NCI-H82 treated with DMSO at 0.1 percent for 48 hours (cell line): Measurements from ENCODE around the gene NUP210.

Source experiments
- DNase-seq: peaks from one replicate; lab custom pipeline; 2025; ENCODE audit not compliant: unreplicated experiment; lab: John Stamatoyannopoulos, UW

Gene NUP210

DNA sequence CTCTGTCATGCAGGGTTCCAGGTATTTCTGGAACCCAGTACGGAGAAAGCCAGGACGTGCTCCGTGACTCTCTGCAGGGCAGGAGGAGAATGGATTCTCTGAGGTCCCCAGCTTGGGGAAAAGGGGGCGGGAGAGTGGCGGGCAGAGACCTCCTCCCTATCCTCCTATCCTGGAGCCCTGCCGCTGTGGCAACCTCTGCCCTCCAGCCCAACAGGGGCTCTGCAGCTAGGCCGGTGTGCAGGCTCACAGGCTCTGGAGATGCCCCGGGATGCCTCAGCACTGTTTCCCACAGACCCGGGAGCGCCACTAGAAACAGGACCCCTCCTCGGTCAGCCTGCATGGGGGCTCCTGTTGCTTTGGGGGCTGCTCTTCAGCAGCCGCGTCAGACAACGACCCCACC is 43.1 kb downstream of the NUP210 start:
- no peak for DNase-seq

DNA sequence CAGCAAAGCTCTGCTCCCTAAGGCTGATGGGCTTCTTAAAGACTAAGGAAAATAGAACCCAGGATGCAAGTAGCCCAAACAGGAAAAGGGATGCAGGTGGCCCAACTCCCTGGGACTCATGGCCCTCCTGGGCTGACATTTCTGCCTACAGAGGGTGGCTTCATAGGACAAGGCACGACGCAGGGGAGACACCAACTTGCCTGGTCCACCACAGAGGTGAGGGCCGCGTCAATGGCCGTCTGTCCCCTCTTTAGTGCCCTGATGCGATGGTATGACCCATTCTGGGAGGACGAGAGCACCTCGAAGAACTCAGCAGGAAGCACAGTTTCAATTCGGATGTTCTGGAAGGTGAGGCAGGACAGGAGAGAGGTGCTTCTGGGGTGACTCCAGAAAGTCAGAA is 44.0 kb downstream of the NUP210 start:
- DNase-seq, result no peak

DNA sequence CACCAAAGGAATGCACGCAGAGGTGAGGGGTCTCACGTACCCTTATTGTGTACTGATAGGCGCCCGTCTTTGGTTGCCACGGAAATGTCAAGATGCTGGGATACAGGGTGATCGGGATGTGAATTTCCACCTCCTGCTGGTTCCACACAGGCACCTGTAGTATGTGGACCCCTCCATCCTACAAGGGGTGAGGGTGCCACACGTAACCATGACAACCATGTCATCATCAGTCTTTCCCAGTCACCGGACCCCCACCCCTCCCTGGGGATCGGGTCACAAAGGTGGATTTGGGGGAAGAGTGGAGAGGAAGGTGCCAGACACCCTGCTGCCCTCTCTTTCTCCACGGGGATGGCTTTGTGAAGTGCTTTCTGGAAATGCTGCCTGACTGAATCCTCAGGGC is 44.7 kb downstream of the NUP210 start:
- no peak for DNase-seq

DNA sequence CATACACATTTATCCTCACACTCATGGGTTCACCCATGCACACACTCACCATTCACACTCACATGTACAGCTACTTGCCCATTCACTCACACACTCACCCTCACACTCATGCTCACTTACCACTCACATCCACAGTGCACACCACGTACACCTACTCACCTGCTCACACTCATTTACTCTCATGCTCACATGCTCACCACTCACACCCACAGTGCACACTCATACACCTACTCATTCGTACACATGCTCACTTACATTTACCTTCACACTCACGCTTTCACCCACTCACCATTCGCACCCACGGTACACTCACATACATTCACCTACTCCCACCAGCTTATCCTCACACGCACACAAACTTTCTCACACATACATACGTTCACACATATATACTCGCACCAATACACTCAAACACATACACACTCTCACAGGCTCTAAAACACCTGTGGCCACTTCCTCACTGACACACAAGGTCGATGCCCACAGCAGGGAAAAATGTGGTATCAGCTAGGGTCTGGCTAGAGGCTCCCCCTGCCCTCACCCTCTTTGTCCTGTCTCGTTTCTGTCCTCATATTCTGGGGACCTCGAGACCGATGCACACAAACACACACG is 46.0 kb downstream of the NUP210 start:
- DNase-seq, result no peak

GRCh38 chr3:13372656-13373055 is 47.5 kb downstream of the NUP210 start:
- no peak for DNase-seq

DNA sequence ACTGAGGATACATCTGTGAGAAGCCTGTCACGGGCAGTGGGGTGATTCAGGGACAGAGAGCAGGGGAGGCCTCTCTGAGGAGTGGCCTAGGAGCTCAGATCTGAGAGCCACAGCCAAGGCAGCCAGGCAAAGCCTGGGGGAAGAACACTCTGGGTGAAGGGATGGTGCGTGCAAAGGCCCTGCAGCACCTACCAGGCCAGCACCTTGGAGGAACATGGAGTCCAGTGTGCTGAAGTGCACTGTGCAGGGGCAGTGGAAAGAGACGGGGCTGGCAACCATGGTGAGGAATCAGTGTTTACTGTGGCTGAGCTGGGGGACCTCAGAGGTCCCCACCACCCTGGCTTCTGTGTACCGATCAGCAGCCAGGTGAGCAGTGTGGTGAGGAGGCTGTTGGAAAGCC is 48.0 kb downstream of the NUP210 start:
- no peak for DNase-seq

DNA sequence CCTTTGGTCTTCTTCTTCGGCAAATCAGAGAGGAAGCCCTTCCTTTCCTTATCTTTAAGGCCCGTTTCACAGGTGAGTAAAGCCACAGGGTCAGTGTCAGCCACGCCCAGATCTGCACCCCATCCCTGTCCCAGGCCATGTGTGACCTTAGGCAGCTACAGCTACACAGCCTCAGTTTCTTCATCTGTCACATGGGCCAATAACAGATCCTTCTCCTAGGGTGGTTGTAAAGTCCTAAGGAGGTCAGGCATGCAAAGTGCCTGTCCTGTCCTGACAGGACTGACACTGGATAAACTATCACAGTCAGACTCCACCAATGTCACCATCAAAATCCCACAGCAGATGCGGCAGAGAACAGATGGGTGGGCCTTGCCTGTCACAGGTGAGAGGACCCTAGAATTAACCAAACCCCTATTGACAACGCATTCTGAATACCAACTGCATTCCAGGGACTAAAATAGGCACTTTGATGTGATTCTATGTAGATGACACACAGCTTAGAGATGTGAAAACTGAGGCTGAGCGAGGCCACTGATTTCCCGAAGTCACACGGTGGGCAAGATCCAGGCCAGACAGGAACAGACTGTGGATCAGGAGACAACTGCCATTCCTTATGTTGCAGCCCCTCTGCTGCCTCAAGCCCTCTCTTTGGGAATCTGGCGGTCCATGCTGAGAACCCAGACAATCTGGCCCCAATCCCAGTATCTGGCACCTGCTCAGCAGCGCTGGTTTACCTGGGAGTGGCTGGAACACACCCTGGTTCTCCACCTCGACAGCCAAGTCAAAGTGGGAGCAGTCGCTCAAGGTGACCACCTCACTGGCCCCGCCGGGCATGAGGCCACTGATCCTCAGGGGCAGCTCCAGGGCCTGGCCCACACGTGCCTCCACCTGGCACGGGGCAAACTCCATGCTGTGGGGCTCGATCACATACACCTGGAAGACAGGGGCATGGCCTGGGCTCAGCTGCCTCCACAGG is 48.7 kb downstream of the NUP210 start:
- no peak for DNase-seq

GRCh38 chr3:13370609-13371008 is 49.5 kb downstream of the NUP210 start:
- no peak for DNase-seq

GRCh38 chr3:13370055-13370454 is 50.1 kb downstream of the NUP210 start:
- no peak for DNase-seq

DNA sequence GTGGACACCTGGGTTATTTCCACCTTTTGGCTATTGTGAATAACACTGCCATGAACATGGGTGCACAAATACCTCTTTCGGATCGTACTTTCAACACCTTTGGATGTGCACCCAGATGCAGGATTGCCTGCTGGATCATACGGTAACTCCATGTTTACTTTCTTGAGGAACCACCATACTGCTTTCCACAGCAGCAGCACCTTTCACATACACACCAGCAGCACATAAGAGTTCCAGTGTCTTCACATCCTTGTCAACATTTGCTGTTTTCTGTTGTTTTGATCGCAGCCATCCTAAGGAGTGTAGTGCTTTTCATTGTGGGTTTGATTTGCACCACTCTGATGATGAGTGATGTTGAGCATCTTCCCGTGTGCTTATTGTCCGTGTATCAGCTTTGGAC is 51.3 kb downstream of the NUP210 start:
- DNase-seq, result no peak

DNA sequence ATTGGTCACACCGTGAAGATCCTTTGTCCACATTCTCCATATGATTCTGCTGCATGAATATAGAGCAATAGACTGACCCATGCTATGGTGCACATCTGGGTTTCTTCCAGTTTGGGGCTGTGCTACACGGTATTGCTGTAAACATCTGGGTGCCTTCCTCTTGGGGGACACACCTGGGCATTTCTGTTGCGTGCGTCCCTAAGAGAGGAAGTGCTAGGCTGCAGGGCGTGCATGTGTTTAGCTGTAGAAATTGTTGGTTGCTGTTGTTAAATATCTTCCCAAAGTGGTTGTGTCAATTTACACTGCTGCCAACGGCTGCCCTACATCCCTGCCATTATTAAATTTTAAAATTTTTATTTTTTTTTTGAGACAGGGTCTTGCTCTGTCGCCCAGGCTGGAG is 52.4 kb downstream of the NUP210 start:
- DNase-seq, result no peak

GRCh38 chr3:13365390-13366379 is 54.4 kb downstream of the NUP210 start:
- DNase-seq, result no peak

DNA sequence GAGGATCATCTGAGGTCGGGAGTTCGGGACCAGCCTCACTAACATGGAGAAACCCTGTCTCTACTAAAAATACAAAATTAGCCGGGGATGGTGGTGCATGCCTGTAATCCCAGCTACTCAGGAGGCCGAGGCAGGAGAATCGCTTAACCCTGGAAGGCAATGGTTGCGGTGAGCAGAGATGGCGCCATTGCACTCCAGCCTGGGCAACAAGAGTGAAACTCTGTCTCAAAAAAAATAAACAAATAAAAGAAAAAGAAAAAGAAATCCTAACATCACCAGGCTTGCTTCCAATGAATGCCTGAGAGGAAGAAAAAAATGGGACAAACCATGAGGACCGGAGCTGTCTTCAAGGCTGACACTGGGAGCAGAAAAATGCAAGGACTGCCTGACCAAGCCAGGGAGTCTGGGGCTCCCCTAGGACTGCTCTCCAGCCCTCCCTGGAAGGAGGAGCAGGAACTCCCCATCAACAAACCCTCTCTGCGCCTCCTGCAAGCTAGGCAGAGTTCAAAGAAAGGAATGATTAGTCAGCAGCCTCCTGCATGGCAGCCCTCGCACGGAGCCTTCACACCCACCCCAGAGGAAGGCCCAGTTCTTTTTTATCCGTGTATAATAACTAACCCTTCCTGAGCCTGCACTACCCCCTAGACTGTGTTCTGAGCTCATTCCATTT is 55.4 kb downstream of the NUP210 start:
- DNase-seq, result no peak

- DNase-seq, result no peak
Measured at GRCh38 chr3:13362551-13362950, 57.6 kb downstream of the NUP210 start.

GRCh38 chr3:13359916-13360315 is 60.2 kb downstream of the NUP210 start:
- DNase-seq, result no peak

- DNase-seq, result no peak
Measured at GRCh38 chr3:13358643-13359042, 61.5 kb downstream of the NUP210 start.

DNA sequence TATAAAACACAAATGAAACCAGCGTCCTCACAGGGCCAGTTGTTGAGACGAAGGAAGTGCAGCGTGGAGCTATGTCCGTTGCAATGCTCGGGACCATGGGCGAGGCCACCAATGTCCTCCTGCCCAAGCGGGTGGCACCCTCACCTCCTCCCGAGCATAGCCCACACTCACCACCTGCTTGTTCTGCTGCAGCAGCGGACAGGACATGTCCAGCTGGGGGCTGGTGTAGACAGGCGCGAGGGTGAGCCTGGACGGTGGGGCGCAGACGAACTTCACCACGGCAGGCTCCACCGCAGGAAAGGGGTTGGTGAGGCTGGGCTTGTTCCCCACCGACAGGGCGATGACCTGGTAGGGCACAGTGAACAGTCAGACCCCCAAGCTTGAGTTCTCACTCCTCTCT is 62.1 kb downstream of the NUP210 start:
- DNase-seq, result no peak

- DNase-seq, result no peak
Measured at GRCh38 chr3:13357074-13357473, 63.0 kb downstream of the NUP210 start.

DNA sequence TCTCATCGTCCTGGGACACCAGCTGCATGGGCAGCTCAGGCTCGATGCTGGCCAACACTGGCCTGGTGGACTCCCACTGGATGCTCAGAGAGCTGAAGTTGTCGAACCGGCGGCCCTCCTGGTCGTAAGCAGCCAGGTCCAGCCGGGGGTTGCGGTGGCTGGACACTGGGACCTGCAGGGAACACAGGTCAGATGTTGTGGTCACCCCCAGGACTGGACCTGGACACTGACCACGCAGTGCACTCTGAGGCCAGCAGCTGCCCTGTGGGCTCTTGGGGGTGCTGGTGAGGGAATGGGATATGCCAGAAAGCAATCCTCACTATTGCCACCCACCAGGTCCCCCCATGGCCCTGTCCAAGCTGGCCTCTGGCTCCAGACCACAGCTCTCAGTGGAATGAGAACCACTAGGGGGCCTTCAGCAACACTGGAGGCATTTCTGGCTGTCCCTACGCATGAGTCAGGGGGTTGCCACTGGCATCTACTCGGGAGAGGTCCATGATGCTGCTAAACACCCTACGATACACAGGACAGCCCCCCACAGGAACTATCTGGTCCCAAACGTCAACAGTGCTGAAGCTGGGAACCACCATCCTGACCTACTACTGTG is 66.1 kb downstream of the NUP210 start:
- DNase-seq, result no peak

- DNase-seq, result no peak
Measured at GRCh38 chr3:13353506-13353905, 66.6 kb downstream of the NUP210 start.
